Measurements from ENCODE around the gene HOXA5.

HOXA5 gene

DNA sequence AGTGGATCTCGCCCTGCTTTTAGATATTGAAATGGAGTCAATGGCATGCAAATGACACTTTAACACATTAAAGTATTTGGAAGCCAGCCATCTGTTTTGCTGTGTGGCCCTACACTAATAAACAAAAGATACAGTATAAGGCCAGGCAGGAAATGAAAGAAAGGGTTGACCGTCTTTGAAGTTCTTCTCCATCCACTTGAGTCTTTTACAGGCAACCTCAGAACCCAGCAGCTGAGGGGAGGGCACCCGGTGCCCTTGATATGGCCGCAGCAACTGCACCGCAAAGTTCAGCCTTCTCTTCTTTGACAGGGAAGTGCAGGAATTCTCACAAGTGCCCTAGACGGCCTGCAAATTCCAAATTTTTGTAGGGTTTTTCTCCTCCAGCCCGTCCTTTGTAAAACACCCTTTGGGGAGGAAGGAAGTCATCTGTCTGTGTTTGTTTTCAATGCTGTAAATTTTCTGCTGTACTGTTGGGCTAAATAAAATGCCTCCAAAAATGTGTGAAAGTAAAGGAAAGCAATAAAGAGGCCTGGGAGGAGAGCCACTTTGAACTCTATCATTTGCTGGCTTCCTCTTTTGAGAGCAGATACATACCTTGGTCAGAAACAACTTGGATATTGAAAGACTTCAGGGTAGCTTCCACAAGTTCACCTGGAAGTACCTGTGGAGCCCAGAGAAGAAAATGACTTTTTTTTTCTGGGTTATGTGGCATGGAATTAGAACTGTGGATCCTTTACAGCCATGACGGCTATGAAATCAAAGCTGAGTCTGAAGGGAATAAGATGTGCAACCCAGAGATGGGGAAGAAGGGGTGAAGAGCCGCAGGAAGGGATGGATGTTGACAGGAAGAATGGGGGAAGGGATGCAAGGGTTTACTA is 51.3 kb downstream of the HOXA5 start:
- H3K36me3 Mint-ChIP-seq (ENCODE audit: low read depth) = peaks cover 4% of the 10 kb centered on the region

DNA sequence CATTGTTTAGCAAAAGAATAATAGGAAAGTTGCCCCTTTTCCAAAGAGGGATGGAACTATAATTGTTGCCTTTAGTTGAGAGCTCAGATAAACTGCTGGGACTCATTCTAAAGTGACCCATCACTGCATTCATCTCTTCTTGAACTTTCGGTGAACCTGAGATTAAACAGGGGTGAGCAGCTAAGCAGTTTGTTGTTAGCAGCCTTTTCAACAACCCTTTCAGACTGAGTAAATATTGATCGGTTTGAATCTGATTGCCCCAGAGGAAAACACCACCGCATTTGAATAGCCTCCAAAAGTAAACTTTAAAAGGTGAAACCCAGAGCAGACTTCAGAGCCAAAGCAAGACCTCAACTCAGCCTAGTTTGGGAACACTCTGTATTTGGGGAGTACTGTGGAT is 52.4 kb downstream of the HOXA5 start:
- Mint-ChIP-seq H3K36me3 (ENCODE audit: low read depth) (peaks cover 4% of the 10 kb centered on the region), H3K9me3 (peaks cover 2% of the 10 kb centered on the region), H3K4me1 (ENCODE audit: low read depth) (peaks cover 18% of the 10 kb centered on the region), H3K27me3 (peaks cover 87% of the 10 kb centered on the region), H3K4me3 (no peak overlapping the region), H3K27ac (no peak overlapping the region)

More for the DNA sequence above, 51.3 kb downstream of the HOXA5 start:
- Mint-ChIP-seq H3K27me3 (peaks cover 86% of the 10 kb centered on the region), H3K4me1 (ENCODE audit: low read depth) (peaks cover 22% of the 10 kb centered on the region), H3K9me3 (peaks cover 2% of the 10 kb centered on the region), H3K27ac (no peak overlapping the region), H3K4me3 (no peak overlapping the region)
